H1 (cell line): ENCODE measurements around the gene DLGAP5. TPM values are rescaled to one million over a fixed set of nuclear protein-coding genes. Genes with fewer than 3 reads are reported as not detected.

Experiments
- CTCF ChIA-PET: fragments of 300-600 bp; sonication (Branson Sonifier 250); formaldehyde crosslinking; loops from one replicate; lab custom pipeline; 2021; ENCODE audit not compliant: partially characterized antibody; lab: Charles Lee
- POLR2A ChIA-PET: fragments of 300-600 bp; sonication (Branson Sonifier 250); formaldehyde crosslinking; loops from one replicate; lab custom pipeline; 2021; ENCODE audit warnings: inconsistent platforms; ENCODE audit not compliant: partially characterized antibody; lab: Charles Lee
- DNase-seq, 2 experiments: peaks; one replicate each; pipeline versions ENCODE4 v3.0.0 to v3.0.0-alpha.2; 2010 to 2022; ENCODE audit warnings: low spot score in 2 of 2, low read depth in 1 of 2, mixed read lengths in 1 of 2
- FAIRE-seq: peaks from 2 replicates; lab custom pipeline; 2011; peaks lifted over from hg19 to GRCh38; lab: Jason Lieb, UNC
- H2AFZ ChIP-seq: 2 replicates; pipeline ENCODE4 v1.8.1; 2012; ENCODE audit warnings: low read length, inconsistent platforms
- H2AK5ac ChIP-seq: 2 replicates; pipeline ENCODE4 v1.6.1; 2013; ENCODE audit warnings: low read depth, low read length
- H2BK120ac ChIP-seq: replicated peaks from 2 replicates; pipeline ENCODE3; 2013; ENCODE audit warnings: low read depth, low read length, inconsistent platforms
- H2BK12ac ChIP-seq: 2 replicates; pipeline ENCODE4 v1.6.1; 2013; ENCODE audit warnings: low read depth, low read length
- H2BK15ac ChIP-seq: 2 replicates; pipeline ENCODE4 v1.6.1; 2013; ENCODE audit warnings: low read length
- H2BK20ac ChIP-seq: 2 replicates; pipeline ENCODE4 v1.6.1; 2013; ENCODE audit warnings: low read length
- H2BK5ac ChIP-seq: 2 replicates; pipeline ENCODE4 v1.6.1; 2013; ENCODE audit warnings: low read depth, low read length
- H3K14ac ChIP-seq: 2 replicates; pipeline ENCODE4 v1.6.1; 2013; ENCODE audit warnings: inconsistent platforms; ENCODE audit not compliant: insufficient read length
- H3K18ac ChIP-seq: 2 replicates; pipeline ENCODE4 v1.6.1; 2013; ENCODE audit warnings: low read length; ENCODE audit errors: extremely low read depth
- H3K23ac ChIP-seq: 2 replicates; pipeline ENCODE4 v1.6.1; 2013; ENCODE audit warnings: inconsistent platforms; ENCODE audit not compliant: insufficient read length
- H3K23me2 ChIP-seq: 2 replicates; pipeline ENCODE4 v1.6.1; 2013; ENCODE audit warnings: low read depth, low read length
- H3K27ac ChIP-seq: 2 replicates; pipeline ENCODE4 v1.6.1; 2011; ENCODE audit warnings: low read depth, low read length, inconsistent platforms
- H3K27me3 ChIP-seq, 4 experiments: replicated peaks in 1 of 4; 1 replicate in 1 of 4; 2 replicates in 3 of 4; pipeline versions ENCODE4 v1.6.1 to v1.8.1; 2011 to 2013; ENCODE audit warnings: low read length in 3 of 4, mild to moderate bottlenecking in 3 of 4, inconsistent platforms in 2 of 4, mixed read lengths in 2 of 4, moderate library complexity in 1 of 4; ENCODE audit not compliant: control insufficient read depth in 3 of 4, insufficient read depth in 3 of 4; ENCODE audit errors: extremely low read depth in 1 of 4
- H3K36me3 ChIP-seq, 4 experiments: 2 replicates each; pipeline versions ENCODE4 v1.6.1 to v1.8.1; 2011 to 2013; ENCODE audit warnings: mild to moderate bottlenecking in 4 of 4, low read length in 3 of 4, moderate library complexity in 2 of 4, control low read depth in 1 of 4, inconsistent platforms in 1 of 4; ENCODE audit not compliant: insufficient read depth in 4 of 4, control insufficient read depth in 2 of 4
- H3K4ac ChIP-seq: replicated peaks from 2 replicates; pipeline ENCODE3; 2013; ENCODE audit warnings: low read length, low read depth, mixed read lengths, inconsistent platforms; ENCODE audit not compliant: insufficient read length
- H3K4me1 ChIP-seq, 4 experiments: replicated peaks in 1 of 4; 1 replicate in 1 of 4; 2 replicates in 3 of 4; pipeline versions ENCODE4 v1.6.1 to v1.8.1; 2011 to 2013; ENCODE audit warnings: low read length in 3 of 4, inconsistent platforms in 2 of 4, mixed read lengths in 1 of 4; ENCODE audit not compliant: insufficient read depth in 4 of 4, control insufficient read depth in 3 of 4
- H3K4me2 ChIP-seq, 2 experiments: 2 replicates each; pipeline versions ENCODE4 v1.6.1 to v1.8.1; 2011 to 2013; ENCODE audit warnings: low read depth in 2 of 2, low read length in 2 of 2, control low read depth in 1 of 2, inconsistent platforms in 1 of 2, mild to moderate bottlenecking in 1 of 2; ENCODE audit not compliant: insufficient read depth in 1 of 2
- H3K4me3 ChIP-seq, 4 experiments: fragments of 200-600, 300-600 bp in 1 of 4; sonication (generic), shearing (Covaris generic), sonication (Bioruptor Twin) in 1 of 4; 2 replicates each; pipeline versions ENCODE4 v1.5.1 to v1.8.1; 2011 to 2016; ENCODE audit warnings: low read length in 4 of 4, low read depth in 3 of 4, control low read depth in 2 of 4, inconsistent platforms in 2 of 4, mild to moderate bottlenecking in 2 of 4, mixed read lengths in 1 of 4, moderate library complexity in 1 of 4; ENCODE audit not compliant: insufficient read depth in 2 of 4; ENCODE audit errors: extremely low read depth in 1 of 4
- H3K56ac ChIP-seq: replicated peaks from 2 replicates; pipeline ENCODE3; 2013; ENCODE audit warnings: low read depth, mild to moderate bottlenecking, mixed read lengths, low read length, inconsistent platforms; ENCODE audit not compliant: insufficient read length
- H3K79me1 ChIP-seq: 2 replicates; pipeline ENCODE4 v1.6.1; 2013; ENCODE audit warnings: low read depth, low read length, control low read depth
- H3K79me2 ChIP-seq, 2 experiments: 2 replicates each; pipeline versions ENCODE4 v1.6.1 to v1.8.1; 2012 to 2013; ENCODE audit warnings: low read length in 2 of 2, mild to moderate bottlenecking in 2 of 2, inconsistent platforms in 1 of 2; ENCODE audit not compliant: insufficient read depth in 2 of 2, control insufficient read depth in 1 of 2
- H3K9ac ChIP-seq, 4 experiments: replicated peaks in 1 of 4; 1 replicate in 1 of 4; 2 replicates in 3 of 4; pipeline versions ENCODE4 v1.6.1 to v1.8.1; 2011 to 2013; ENCODE audit warnings: low read depth in 3 of 4, low read length in 3 of 4, control low read depth in 2 of 4, mild to moderate bottlenecking in 2 of 4, moderate library complexity in 2 of 4, inconsistent platforms in 1 of 4; ENCODE audit errors: extremely low read depth in 1 of 4
- H3K9me3 ChIP-seq, 2 experiments: 2 replicates each; pipeline versions ENCODE4 v1.6.1 to v1.8.1; 2012 to 2013; ENCODE audit warnings: mild to moderate bottlenecking in 2 of 2, moderate library complexity in 2 of 2, control low read depth in 1 of 2, inconsistent platforms in 1 of 2, low read depth in 1 of 2, low read length in 1 of 2, mixed read lengths in 1 of 2; ENCODE audit not compliant: insufficient read depth in 2 of 2
- H4K20me1 ChIP-seq, 2 experiments: replicated peaks in 1 of 2; 2 replicates each; pipeline versions ENCODE3 to v1.8.1; 2011 to 2013; ENCODE audit warnings: inconsistent platforms in 2 of 2, low read length in 2 of 2, mild to moderate bottlenecking in 1 of 2; ENCODE audit not compliant: insufficient read depth in 2 of 2, control insufficient read depth in 1 of 2
- H4K5ac ChIP-seq: 2 replicates; pipeline ENCODE4 v1.6.1; 2013; ENCODE audit warnings: low read length, low read depth, mixed read lengths, inconsistent platforms; ENCODE audit not compliant: insufficient read length
- H4K8ac ChIP-seq: 2 replicates; pipeline ENCODE4 v1.8.0; 2013; ENCODE audit warnings: mild to moderate bottlenecking, moderate library complexity, low read length, inconsistent platforms; ENCODE audit not compliant: insufficient read depth; ENCODE audit errors: extremely low read depth
- H4K91ac ChIP-seq: replicated peaks from 2 replicates; pipeline ENCODE3; 2013; ENCODE audit warnings: low read length, mixed read lengths, inconsistent platforms; ENCODE audit not compliant: insufficient read length
- CHD2 ChIP-seq: IDR thresholded peaks from 2 replicates; pipeline ENCODE4 v1.6.1; 2012; ENCODE audit warnings: low read length, improper control_type of control experiment
- CREB1 ChIP-seq: IDR thresholded peaks from 2 replicates; pipeline ENCODE4 v1.6.1; 2012; ENCODE audit warnings: inconsistent platforms
- CTBP2 ChIP-seq: IDR thresholded peaks from 2 replicates; pipeline ENCODE4 v1.7.0; 2011; ENCODE audit warnings: borderline replicate concordance, mild to moderate bottlenecking, moderate library complexity, mixed read lengths, low read length; ENCODE audit not compliant: insufficient read depth, insufficient read length
- JUND ChIP-seq: IDR thresholded peaks from 2 replicates; pipeline ENCODE4 v1.6.1; 2011; ENCODE audit warnings: mild to moderate bottlenecking, improper control_type of control experiment, low read length
- POU5F1 ChIP-seq: IDR thresholded peaks from 2 replicates; pipeline ENCODE4 v1.6.1; 2011; ENCODE audit warnings: low read depth, mild to moderate bottlenecking, low read length, moderate library complexity
- RBBP5 ChIP-seq: IDR thresholded peaks from 2 replicates; pipeline ENCODE4 v1.7.1; 2012; ENCODE audit warnings: low read depth, mild to moderate bottlenecking, inconsistent platforms, low read length, moderate library complexity, borderline replicate concordance
- RNF2 ChIP-seq: fragments of 200-900, 300-1000 bp; sonication (generic); IDR thresholded peaks from 2 replicates; pipeline ENCODE4 v1.7.1; 2016; ENCODE audit warnings: borderline replicate concordance, low read depth, mild to moderate bottlenecking, antibody characterized with exemption, low read length; ENCODE audit not compliant: poor library complexity, severe bottlenecking; ENCODE audit errors: missing control alignments
- SP2 ChIP-seq: IDR thresholded peaks from 2 replicates; pipeline ENCODE4 v1.6.1; 2012; ENCODE audit warnings: mild to moderate bottlenecking, low read length, inconsistent platforms
- TAF1 ChIP-seq: IDR thresholded peaks from 2 replicates; pipeline ENCODE4 v1.6.1; 2011; ENCODE audit warnings: mild to moderate bottlenecking, low read depth, low read length
- TCF12 ChIP-seq: IDR thresholded peaks from 2 replicates; pipeline ENCODE4 v1.6.1; 2011; ENCODE audit warnings: low read depth, mild to moderate bottlenecking, low read length
- YY1 ChIP-seq: IDR thresholded peaks from 2 replicates; pipeline ENCODE4 v1.6.1; 2011; ENCODE audit warnings: low read depth, mild to moderate bottlenecking, low read length
- WGBS, 2 experiments: shearing (Covaris generic) in 1 of 2; methylation state at CpG; one replicate each; pipeline versions ENCODE4 v1.1.6 to v1.1.7; 2013 to 2015; ENCODE audit warnings: low lambda C conversion rate in 2 of 2, mixed read lengths in 2 of 2, inconsistent platforms in 1 of 2, low coverage in 1 of 2, missing lambda C conversion rate in 1 of 2; ENCODE audit not compliant: insufficient replicate concordance in 2 of 2, insufficient coverage in 1 of 2, insufficient read length in 1 of 2; ENCODE audit errors: extremely low coverage in 1 of 2, missing lambda C conversion rate in 1 of 2; 5-methylcytosine and 5-hydroxymethylcytosine counted together
- polyA plus RNA-seq, 7 experiments: library from polyadenylated mRNA; depleted of rRNA in 3 of 7; stranded (reverse) in 5 of 7; unstranded in 2 of 7; fragments of >200 nt in 5 of 7; fragments of 200-250 nt in 2 of 7; gene quantifications; 1 replicate in 5 of 7; 2 replicates in 1 of 7; 4 replicates in 1 of 7; pipeline versions ENCODE4 v1.2.1 to v1.2.3, GENCODE V29; 2011 to 2013; ENCODE audit warnings: missing spikeins in 2 of 7, mixed read lengths in 2 of 7
- total RNA-seq: library from RNA; stranded (reverse); fragmentation: NEBNext Ultra II Directional; extraction: Animal tissue kit (Norgen Biotek cat#: 25700); gene quantifications from 2 replicates; pipeline ENCODE4 v1.2.1, GENCODE V29; 2021
- TF ChIP-seq, protein P1 (sequence below): IDR thresholded peaks from 2 replicates; pipeline ENCODE4 v1.6.1; 2012; ENCODE audit warnings: inconsistent platforms

Gene DLGAP5
- total and polyA plus RNA-seq, 2 of the 8 experiments (the other 6 are each of a cell fraction or from before 2014, with no cell fraction given) = 16.9 to 155 TPM

DNA sequence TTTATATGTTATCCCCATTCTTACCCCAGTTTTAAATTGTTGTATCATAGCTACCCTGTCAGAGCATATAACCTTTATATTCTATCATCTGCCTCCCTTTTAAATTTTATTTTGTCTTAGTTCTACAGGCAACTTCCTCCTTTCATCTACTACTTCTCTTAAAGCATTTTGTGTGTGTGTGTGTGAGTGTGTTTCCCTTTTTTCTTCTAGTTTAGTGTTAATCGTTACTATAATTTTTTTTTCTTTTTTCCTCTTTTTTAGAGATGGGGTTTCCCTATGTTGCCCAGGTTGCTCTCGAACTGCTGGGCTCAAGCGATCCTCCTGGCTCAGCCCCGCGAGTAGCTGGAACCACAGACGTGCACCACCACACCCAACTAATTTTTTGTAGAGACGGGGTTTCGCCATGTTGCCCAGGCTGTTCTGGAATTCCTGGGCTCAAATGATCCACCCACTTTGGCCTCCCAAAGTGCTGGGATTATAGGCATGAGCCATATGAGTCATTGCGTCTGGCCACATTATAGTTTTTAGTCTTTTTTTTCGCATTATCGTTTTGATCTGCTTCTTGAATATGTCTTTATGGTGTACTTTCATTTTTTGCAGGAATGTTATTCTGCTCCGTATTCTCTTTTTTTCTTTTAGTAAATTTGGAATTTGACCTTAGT lies 46.8 kb upstream of the DLGAP5 start:
- Histone ChIP-seq H3K4ac (no peak overlapping the region), H3K4me2 (no peak overlapping the region), H3K23ac (no peak overlapping the region), H4K8ac (no peak overlapping the region), H2AFZ (no peak overlapping the region), H3K4me1 (peaks cover 1 to 4% (median 3%) of the 10 kb centered on the region in 4 experiments; a peak in 3 of 7 replicates), H4K5ac (no peak overlapping the region), H4K20me1 (no peaks in the 10 kb centered on the region), H2BK20ac (no peak overlapping the region), H3K4me3 (no peak overlapping the region), H3K56ac (no peak overlapping the region), H3K27me3 (peaks cover 0 to 5% (median 1%) of the 10 kb centered on the region in 4 experiments; a peak in 4 of 7 replicates), H2BK5ac (no peak overlapping the region), H2BK12ac (no peak overlapping the region), H2BK120ac (no peak overlapping the region), H3K18ac (no peak overlapping the region), H3K36me3 (no peaks in the 10 kb centered on the region), H3K9me3 (no peaks in the 10 kb centered on the region), H3K23me2 (no peaks in the 10 kb centered on the region), H3K27ac (no peak overlapping the region), H3K79me1 (no peaks in the 10 kb centered on the region), H3K9ac (no peak overlapping the region), H2AK5ac (no peak overlapping the region), H3K79me2 (no peaks in the 10 kb centered on the region), H4K91ac (no peak overlapping the region), H3K14ac (no peak overlapping the region), H2BK15ac (no peak overlapping the region)
- WGBS, 2 experiments = 89% methylated on average over 11 of the region's 12 CpGs; no CpG with 5 or more reads in 1 of the 2 experiments
- ChIA-PET CTCF (interaction anchor here (0.5 kb wide), 1 partner anchor 36 kb away, joined by 3 read pairs; no protein-coding TSS in a partner anchor), POLR2A (interaction anchor here (0.6 kb wide), 1 partner anchor 319 kb away, joined by 3 read pairs; no protein-coding TSS in a partner anchor)
- FAIRE-seq (no peak), DNase-seq (no peak)
- TF ChIP-seq CTBP2 = no peak
- no peak for TF ChIP-seq YY1
- TF ChIP-seq TCF12 = no peak
- TF ChIP-seq CHD2 = no peak
- TF ChIP-seq, protein P1, sequence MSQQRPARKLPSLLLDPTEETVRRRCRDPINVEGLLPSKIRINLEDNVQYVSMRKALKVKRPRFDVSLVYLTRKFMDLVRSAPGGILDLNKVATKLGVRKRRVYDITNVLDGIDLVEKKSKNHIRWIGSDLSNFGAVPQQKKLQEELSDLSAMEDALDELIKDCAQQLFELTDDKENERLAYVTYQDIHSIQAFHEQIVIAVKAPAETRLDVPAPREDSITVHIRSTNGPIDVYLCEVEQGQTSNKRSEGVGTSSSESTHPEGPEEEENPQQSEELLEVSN = no peak
- TF ChIP-seq POU5F1 = no peak
- TF ChIP-seq JUND = no peak
- no peak for TF ChIP-seq RBBP5
- TF ChIP-seq CREB1 = no peak
- no peak for TF ChIP-seq RNF2
- TF ChIP-seq TAF1 = no peak
- TF ChIP-seq SP2 = no peak
